Sigmoid colon (tissue), 4 donors: Measurements from ENCODE around the gene EGLN3.

Experiments
- CTCF ChIP-seq, 4 experiments: fragments of 450-650 bp in 3 of 4; fragments of 200-600 bp in 1 of 4; IDR thresholded peaks; one replicate each; pipeline ENCODE4 v1.5.1; 2016 to 2019; ENCODE audit warnings: antibody characterized with exemption in 4 of 4, mild to moderate bottlenecking in 3 of 4, moderate library complexity in 2 of 4
- EP300 ChIP-seq, 4 donors: sonication (generic); formaldehyde crosslinking; IDR thresholded peaks; one replicate each; pipeline ENCODE4 v1.6.1; 2017; ENCODE audit warnings: antibody characterized with exemption in 4 of 4
- POLR2A ChIP-seq, 2 donors: fragments of 450-650 bp; IDR thresholded peaks; one replicate each; pipeline ENCODE4 v1.6.1; 2016; ENCODE audit warnings: antibody characterized with exemption in 2 of 2, mild to moderate bottlenecking in 2 of 2, moderate library complexity in 2 of 2

DNA sequence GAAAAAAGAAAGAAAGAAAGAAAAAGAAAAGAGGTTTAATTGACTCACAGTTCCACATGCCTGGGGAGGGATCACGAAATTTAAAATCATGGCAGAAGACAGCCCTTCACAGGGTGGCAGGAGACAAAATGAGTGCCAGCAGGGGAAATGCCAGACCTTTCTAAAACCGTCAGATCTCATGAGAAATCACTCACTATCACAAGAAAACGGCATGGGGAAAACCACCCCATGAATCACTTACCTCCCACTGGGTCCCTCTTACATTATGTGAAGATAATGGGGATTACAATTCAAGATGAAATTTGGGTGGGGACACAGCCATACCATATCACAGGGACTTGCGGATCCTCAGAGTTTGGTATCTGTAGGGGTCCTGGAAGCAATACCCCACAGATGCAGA lies 16.3 kb upstream of the EGLN3 start:
- TF ChIP-seq CTCF (IDR thresholded peaks at IDR 0.05) (no peak), POLR2A (IDR thresholded peaks at IDR 0.05) (no peak), EP300 (IDR thresholded peaks at IDR 0.05) (no peak)
